GM12801 (cell line): ENCODE measurements around the gene CLCN3.

Source experiments
- TF ChIP-seq, protein P1 (sequence below): IDR thresholded peaks from one replicate; pipeline ENCODE4 v1.5.1; 2011; ENCODE audit warnings: control low read depth; ENCODE audit not compliant: insufficient read length; ENCODE audit errors: extremely low read depth

Gene CLCN3

DNA sequence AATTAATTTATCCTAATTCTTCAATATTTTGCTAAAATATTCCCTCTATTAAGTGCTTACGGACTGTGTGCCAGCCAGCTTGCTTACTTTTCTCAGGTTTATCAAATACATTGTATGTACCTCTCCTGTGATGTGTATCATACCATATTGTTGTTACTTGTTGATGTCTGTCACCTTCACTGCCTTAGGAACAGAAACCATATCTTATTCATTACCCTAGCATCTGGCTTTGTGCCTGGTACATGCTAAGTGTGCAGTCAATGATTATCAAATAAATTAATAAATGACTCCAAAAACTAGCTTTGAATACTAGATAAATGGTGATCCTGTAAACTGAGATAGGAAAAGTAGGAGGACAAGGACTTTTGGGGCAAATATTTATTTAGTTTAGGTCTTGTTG lies 6.9 kb downstream of the CLCN3 start:
- TF ChIP-seq, protein P1, sequence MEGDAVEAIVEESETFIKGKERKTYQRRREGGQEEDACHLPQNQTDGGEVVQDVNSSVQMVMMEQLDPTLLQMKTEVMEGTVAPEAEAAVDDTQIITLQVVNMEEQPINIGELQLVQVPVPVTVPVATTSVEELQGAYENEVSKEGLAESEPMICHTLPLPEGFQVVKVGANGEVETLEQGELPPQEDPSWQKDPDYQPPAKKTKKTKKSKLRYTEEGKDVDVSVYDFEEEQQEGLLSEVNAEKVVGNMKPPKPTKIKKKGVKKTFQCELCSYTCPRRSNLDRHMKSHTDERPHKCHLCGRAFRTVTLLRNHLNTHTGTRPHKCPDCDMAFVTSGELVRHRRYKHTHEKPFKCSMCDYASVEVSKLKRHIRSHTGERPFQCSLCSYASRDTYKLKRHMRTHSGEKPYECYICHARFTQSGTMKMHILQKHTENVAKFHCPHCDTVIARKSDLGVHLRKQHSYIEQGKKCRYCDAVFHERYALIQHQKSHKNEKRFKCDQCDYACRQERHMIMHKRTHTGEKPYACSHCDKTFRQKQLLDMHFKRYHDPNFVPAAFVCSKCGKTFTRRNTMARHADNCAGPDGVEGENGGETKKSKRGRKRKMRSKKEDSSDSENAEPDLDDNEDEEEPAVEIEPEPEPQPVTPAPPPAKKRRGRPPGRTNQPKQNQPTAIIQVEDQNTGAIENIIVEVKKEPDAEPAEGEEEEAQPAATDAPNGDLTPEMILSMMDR, result no peak

DNA sequence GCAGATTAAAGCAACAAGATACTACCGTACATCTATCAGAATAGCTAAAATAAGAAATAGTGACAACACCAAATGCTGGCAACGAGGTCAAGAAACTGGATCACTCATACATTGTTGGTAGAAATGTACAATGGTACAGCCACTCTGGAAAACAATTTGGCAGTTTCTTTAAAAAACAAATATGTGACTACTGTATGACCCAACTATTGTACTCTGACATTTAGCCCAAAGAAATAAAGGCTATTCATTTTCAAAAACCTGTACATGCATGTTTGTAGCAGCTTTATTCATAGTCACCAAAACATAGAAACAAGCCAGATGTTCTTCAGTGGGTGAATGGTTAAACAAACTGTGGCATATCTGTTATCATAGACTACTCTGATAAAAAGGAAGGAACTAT lies 8.2 kb downstream of the CLCN3 start:
- TF ChIP-seq, protein P1, result no peak

- TF ChIP-seq, protein P1, result no peak
These were observed 9.7 kb downstream of the CLCN3 start for GRCh38 chr4:169630069-169630468.

- TF ChIP-seq, protein P1, result no peak
These were observed 12.5 kb downstream of the CLCN3 start for GRCh38 chr4:169632896-169633295.

- TF ChIP-seq, protein P1, result no peak
These were observed 14.6 kb downstream of the CLCN3 start for GRCh38 chr4:169634975-169635374.

DNA sequence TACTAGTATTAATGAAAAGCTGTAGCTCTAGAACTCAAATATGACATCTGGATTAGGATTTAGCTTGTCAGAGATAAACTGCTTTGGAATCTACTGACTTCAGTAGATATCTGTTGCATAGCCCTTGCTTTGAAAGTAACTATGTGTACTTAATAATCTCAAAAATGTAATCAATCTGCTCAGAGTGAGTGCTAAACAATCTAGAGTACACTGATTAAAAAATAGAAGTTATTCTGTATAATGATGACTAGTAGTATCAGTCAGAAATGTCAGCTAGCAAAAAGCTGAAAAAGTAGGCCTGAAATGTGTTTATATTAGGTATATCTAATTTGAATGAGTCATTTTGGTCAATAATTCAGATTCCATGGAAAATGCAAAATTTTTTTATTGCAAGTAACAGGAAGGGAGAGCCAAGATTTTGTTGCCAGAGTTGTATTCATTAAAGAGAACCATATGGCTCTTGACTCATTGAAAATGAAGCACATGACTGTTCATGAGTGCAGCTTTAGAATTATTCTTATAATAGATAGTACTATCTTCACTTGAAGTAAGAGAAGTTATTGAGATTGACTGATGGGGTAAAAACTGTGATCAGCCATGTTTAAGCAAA lies 20.0 kb downstream of the CLCN3 start:
- TF ChIP-seq, protein P1, result no peak

GRCh38 chr4:169644802-169645201 lies 24.4 kb downstream of the CLCN3 start:
- TF ChIP-seq, protein P1, result no peak

DNA sequence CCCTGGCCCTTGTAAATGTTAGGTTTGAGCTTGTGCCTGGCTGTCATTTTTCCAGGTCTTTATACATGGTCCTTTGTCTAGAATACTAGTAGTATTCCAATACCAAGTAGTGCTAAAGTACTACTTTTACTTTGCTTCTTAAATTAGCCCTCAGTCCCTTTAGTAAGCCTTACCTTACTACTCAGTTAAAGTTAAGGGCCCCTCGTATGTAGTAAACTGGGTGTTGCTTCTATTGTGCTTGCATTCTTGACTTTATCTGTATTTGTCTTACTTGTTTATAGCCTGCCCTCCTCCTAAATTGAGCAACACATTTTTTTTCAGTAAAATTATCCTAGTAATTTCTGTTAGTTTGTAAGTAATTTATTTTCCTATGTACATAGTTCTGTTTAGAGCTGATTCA lies 25.2 kb downstream of the CLCN3 start:
- TF ChIP-seq, protein P1, result no peak
